ENCODE measurements around the gene VEZT. TPM values are rescaled to one million over a fixed set of nuclear protein-coding genes. Genes with fewer than 3 reads are reported as not detected.

The VEZT gene
- total and polyA plus RNA-seq, 9 of the 15 experiments (the other 6 are each of a cell fraction or from before 2014, with no cell fraction given), result 16.1 to 61.5 (median 32.6) TPM

GRCh38 chr12:95181103-95181502 is 36.5 kb upstream of the VEZT start (continued):
- TF ChIP-seq CTCFL (IDR thresholded peaks at IDR 0.05; ENCODE audit: borderline replicate concordance, insufficient read depth, low read depth, low read length, poor library complexity, severe bottlenecking) (no peak), NFXL1 (CRISPR knock-in tag; IDR thresholded peaks at IDR 0.05) (no peak), ZNF384 (IDR thresholded peaks at IDR 0.05; ENCODE audit: low read depth, low read length) (0 out of 2 replicates have a peak, but pooled peaks have one; percentile 18), ZNF436 (CRISPR knock-in tag; IDR thresholded peaks at IDR 0.05) (no peak), SIN3B (IDR thresholded peaks at IDR 0.05; ENCODE audit: low read depth) (no peak), L3MBTL2 (IDR thresholded peaks at IDR 0.05) (peak; percentile 46), SNAPC5 (CRISPR knock-in tag; IDR thresholded peaks at IDR 0.05) (no peak), ZBTB7A (IDR thresholded peaks at IDR 0.05; ENCODE audit: borderline replicate concordance, control insufficient read depth, low read depth, low read length) (no peak), KAT8 (IDR thresholded peaks at IDR 0.05; ENCODE audit: low read depth) (no peak), ZNF239 (CRISPR knock-in tag; IDR thresholded peaks at IDR 0.05) (no peak), NCOA4 (IDR thresholded peaks at IDR 0.05; ENCODE audit: partially characterized antibody) (no peak), FOXK2 (conservative IDR thresholded peaks at IDR 0.05 in 1 of 2, IDR thresholded peaks at IDR 0.05 in 1 of 2; ENCODE audit: low read depth in 2 of 2) (peak; percentile 44 to 46; a peak in 2 of 4 replicates), ZBTB5 (IDR thresholded peaks at IDR 0.05) (0 out of 2 replicates have a peak, but pooled peaks have one; percentile 40), E2F6 (IDR thresholded peaks at IDR 0.05; ENCODE audit: borderline replicate concordance in 1 of 2, extremely low read depth in 1 of 2, insufficient read depth in 1 of 2, insufficient read length in 1 of 2, low read depth in 1 of 2, low read length in 1 of 2, poor library complexity in 1 of 2, severe bottlenecking in 1 of 2) (no peak), NR1H2 (CRISPR knock-in tag; IDR thresholded peaks at IDR 0.05) (no peak), PRPF4 (IDR thresholded peaks at IDR 0.05; ENCODE audit: insufficient read depth, low read depth, low read length, poor library complexity, severe bottlenecking) (no peak), HDAC3 (IDR thresholded peaks at IDR 0.05; ENCODE audit: borderline replicate concordance, partially characterized antibody) (no peak), ZNF398 (CRISPR knock-in tag; IDR thresholded peaks at IDR 0.05) (no peak), ETV5 (CRISPR knock-in tag; IDR thresholded peaks at IDR 0.05; ENCODE audit: low read depth) (no peak), BRD9 (IDR thresholded peaks at IDR 0.05; ENCODE audit: low read depth, partially characterized antibody) (no peak)

Measured in K562 (cell line).